Measurements from ENCODE around the gene MYH7.

DNA sequence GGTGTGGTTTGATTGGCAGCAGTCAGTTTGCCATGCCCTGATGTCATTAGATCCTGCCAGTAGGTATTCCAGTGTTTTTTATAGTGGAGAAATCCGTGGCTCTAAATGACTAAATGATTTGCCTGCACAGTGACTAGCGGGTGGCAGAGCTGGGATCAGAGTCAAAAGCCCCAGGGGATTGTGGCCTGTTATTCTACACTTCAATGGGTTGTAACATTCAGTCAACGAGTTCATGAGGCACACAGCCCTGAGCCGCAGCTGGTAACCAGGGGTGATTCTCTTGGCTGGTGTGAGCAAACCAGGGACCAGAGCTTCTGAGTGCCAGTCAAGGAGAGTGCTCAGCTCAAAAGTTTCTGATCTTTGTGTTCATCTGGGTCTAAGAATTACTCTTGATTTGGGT, 29.2 kb downstream of the MYH7 start:
- TF ChIP-seq POLR2A (IDR thresholded peaks at IDR 0.05; ENCODE audit: low read depth, low read length) (no peak), POLR2AphosphoS5 (IDR thresholded peaks at IDR 0.05; ENCODE audit: low read depth, low read length) (no peak), SPI1 (IDR thresholded peaks at IDR 0.05; ENCODE audit: low read depth, low read length) (no peak), TAF1 (IDR thresholded peaks at IDR 0.05; ENCODE audit: low read depth, low read length) (no peak), PAX5 (IDR thresholded peaks at IDR 0.05; ENCODE audit: insufficient read depth, low read length, severe bottlenecking) (no peak)
